Central memory CD4-positive, alpha-beta T cell (primary cell): ENCODE results near the gene CYP27B1.
"Not testable (repeated sequence)": the region's sequence is repeated elsewhere in the genome, so short reads cannot be mapped to it uniquely, and the experiment has no call there.

ENCODE experiments used
- DNase-seq: peaks from one replicate; pipeline ENCODE4 v3.0.0; 2022

The CYP27B1 gene

GRCh38 chr12:57720606-57721595, 46.0 kb downstream of the CYP27B1 start:
- no peak for DNase-seq

GRCh38 chr12:57719777-57720605, 46.9 kb downstream of the CYP27B1 start:
- DNase-seq: no peak

GRCh38 chr12:57718641-57719528, 48.0 kb downstream of the CYP27B1 start:
- DNase-seq: no peak

GRCh38 chr12:57717846-57718640, 48.8 kb downstream of the CYP27B1 start:
- DNase-seq: no peak

- no peak for DNase-seq
These were observed 49.7 kb downstream of the CYP27B1 start for GRCh38 chr12:57717131-57717530.

GRCh38 chr12:57716305-57716704, 50.6 kb downstream of the CYP27B1 start:
- no peak for DNase-seq

- DNase-seq: no peak
These were observed 51.1 kb downstream of the CYP27B1 start for GRCh38 chr12:57715786-57716185.

- DNase-seq: not testable (repeated sequence)
These were observed 51.7 kb downstream of the CYP27B1 start for GRCh38 chr12:57715036-57715748.

- no peak for DNase-seq
These were observed 53.7 kb downstream of the CYP27B1 start for GRCh38 chr12:57713209-57713608.

- no peak for DNase-seq
These were observed 54.2 kb downstream of the CYP27B1 start for GRCh38 chr12:57712701-57713100.
